Stimulated activated CD4-positive, alpha-beta T cell treated with anti-CD3 and anti-CD28 coated beads, Interleukin-1b, Interleukin-23, amount 100 ng/mL, for 4 hours (primary cell): ENCODE results near the gene WSCD1.

Experiments
- DNase-seq, 2 donors: peaks; one replicate each; pipeline ENCODE4 v3.0.0-alpha.2; 2020; ENCODE audit warnings: low read depth in 2 of 2

Gene WSCD1

DNA sequence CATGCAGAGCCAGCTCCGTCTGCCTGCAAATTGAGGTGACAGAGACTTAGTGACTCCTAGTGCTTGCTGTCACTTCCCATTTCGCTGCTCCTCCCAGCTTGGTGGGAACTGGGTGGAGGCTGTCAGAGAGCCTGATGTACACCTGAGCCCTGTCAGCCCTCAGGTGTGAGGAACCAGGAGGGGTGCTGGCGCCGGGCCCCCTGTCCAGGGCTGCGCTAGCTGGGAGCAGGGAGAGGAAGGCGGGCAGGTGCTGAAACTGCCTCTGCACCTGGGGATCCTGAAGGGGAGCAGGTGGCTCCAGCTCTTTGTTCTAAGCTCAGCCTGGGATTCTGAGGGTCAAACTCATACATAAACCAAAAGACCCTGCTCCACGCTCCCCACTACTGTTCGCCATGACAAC lies 10.8 kb upstream of the WSCD1 start:
- no peak for DNase-seq

DNA sequence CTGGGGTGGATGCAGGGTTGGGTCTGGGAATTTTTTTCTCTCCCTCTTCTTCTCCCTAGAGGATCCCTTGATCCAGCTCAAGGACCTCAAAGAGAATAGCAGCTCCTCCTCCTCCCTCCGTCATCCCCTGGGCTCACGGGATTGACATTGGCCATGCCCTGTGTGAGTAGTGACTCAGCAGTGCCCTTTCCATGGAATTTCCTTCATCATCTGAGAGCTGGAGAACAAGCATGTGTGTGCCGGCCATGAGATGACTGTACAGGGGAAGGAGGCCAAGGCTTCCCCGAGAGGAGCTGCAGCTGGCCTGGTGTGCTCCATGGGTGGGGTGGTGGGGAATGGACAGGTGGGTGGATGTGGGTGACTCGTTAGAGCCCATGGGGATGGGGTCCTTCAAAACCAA lies 8.9 kb upstream of the WSCD1 start:
- DNase-seq, result no peak

GRCh38 chr17:6064868-6065267 lies 5.3 kb upstream of the WSCD1 start:
- no peak for DNase-seq

- no peak for DNase-seq
Observed at GRCh38 chr17:6065351-6065750, 4.8 kb upstream of the WSCD1 start.

- DNase-seq, result no peak
Observed at GRCh38 chr17:6066183-6066948, 3.8 kb upstream of the WSCD1 start.

DNA sequence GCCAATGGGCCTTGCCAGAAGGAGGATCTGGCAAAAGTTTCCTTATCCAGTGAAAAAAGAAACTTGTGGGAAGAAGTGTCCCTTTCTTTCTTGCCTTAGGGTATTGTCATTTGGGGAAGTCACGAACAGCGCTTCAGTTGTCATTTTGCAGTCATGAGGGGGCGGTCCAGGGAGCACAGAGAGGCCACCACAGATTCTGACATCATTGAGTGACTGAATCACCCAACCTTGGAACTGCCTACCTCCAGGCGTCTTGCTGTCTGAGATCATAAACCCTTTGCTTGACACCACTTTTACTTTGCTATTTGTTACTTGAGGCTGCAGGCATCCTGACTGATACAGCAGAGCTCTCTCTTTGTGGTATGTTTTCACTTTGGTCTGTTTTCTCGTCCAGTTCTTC lies 3.1 kb upstream of the WSCD1 start:
- no peak for DNase-seq

DNA sequence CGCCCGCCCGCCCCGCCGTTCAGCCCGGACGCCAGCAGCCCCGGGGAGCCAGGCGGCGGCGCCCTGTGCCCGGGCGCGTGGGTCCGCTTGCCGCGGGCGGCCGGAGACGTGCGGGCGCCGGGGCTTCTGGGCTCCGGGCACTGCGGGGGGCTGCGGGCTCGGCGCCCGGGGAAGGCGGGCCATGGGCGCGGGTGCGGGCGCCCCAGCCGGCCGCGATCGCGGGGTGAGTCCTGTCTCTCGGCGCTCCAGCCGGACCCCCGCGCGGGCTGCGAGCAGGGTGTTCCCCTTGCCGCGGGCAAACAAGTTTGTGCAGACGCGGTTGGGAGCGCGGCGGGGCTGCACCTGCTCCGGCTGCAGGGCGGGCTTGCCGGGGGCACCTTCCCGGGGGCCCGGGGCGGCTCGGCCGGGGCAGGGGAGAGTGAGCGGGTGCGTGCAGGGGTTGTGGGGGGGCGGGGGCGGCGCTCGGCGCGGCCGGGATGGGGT lies 292 bp downstream of the WSCD1 start:
- no peak for DNase-seq

- no peak for DNase-seq
Observed at GRCh38 chr17:6070913-6071511, 833 bp downstream of the WSCD1 start.

GRCh38 chr17:6071528-6072065 lies 1.4 kb downstream of the WSCD1 start:
- no peak for DNase-seq

DNA sequence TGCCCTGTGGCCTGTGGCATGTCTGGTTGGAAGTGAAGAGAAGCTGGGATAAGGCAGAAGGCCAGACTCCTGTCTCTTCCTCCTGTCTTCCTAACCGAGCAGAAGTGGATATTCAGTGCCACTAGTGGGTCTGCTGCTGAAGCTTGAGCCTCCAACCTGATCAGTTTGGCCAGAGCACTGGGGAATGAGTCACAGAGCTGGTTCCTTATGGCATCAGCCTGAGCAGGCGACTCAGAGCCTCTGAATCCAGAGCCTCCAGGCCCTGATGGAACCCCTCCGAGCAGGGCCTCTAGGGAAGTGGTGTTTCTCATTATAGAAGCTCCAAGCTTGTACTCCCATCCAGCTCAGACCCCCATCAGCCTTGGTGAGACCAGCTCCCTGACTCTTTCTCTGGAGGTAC lies 2.0 kb downstream of the WSCD1 start:
- DNase-seq, result no peak

GRCh38 chr17:6072611-6073010 lies 2.4 kb downstream of the WSCD1 start:
- DNase-seq, result no peak

DNA sequence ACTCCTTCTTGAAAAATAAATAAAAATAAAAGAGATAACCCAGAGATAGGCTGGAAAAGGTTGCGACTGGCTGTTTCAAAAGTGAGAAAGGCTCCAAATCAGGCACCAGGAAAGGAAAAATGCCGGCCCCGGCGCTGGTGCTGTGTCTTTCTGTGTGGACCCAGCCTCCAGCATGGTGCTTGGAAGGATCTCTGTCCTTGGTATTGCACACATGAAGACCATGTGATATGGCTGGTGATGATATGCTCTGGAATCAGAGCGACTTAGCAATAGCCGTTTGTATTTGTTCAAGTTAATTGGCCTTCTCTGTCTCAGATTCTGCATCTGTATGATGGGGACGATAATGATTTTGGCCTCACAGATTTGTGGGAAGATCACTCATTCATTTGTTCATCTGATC lies 3.4 kb downstream of the WSCD1 start:
- DNase-seq, result no peak

- no peak for DNase-seq
Observed at GRCh38 chr17:6075050-6075449, 4.9 kb downstream of the WSCD1 start.

DNA sequence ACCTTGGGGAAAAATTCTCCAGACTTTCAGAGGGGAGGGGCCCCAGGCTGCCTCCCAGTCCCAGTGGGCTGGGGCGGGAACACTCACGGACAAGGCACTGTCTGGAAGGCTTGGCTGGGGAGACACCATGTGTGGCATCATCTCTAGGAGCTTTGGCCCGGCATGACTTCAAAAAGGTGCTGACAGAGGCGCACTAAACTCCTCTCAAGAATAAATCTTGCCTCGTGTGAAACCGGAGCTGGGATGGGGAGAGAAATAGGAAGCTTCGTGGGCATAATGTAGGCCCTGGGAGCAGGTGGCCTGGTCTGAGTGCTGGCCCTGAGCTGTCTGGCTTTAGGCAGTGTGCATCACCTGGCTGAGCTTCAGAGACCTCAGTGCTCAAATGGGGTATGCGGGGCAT lies 5.7 kb downstream of the WSCD1 start:
- DNase-seq, result no peak

GRCh38 chr17:6077752-6078151 lies 7.6 kb downstream of the WSCD1 start:
- no peak for DNase-seq

- no peak for DNase-seq
Observed at GRCh38 chr17:6078458-6078871, 8.3 kb downstream of the WSCD1 start.

DNA sequence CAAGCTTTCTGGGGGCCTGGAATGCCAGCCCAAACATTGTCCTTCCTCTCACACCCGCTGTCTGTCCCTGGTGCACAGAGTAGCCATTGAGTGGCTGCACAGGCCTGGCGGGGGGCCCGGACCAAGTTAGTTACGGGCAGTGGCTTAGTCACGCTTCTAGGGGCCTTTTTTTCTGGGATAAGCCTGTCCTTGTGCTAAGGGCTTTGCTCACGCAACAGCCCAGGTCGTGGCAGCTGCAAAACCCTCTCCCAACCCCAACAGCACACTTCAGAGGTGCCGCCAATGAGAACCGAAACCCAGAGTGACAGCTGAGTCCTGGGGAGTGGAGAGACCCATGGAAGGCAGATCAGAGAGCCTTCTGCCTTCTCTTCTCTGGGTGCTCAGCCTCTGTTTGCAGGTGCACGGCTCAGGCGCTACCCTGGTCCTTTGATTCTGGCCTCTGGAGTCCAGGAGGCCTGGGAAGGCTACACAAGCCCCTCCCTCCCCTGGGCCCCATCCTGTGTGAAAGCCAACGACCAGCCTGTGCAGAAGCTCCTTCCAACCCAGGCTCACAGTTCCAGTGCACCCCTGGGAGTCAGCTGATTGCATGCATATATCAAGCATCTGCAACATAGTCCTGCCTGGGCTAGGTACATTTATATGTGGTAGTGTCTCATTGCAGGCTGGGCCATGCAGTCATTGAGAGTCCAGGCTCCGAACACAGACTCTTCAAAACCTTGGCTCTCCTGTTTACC lies 9.1 kb downstream of the WSCD1 start:
- DNase-seq, result no peak

GRCh38 chr17:6079960-6080359 lies 9.8 kb downstream of the WSCD1 start:
- no peak for DNase-seq

GRCh38 chr17:6080711-6081430 lies 10.7 kb downstream of the WSCD1 start:
- no peak for DNase-seq

DNA sequence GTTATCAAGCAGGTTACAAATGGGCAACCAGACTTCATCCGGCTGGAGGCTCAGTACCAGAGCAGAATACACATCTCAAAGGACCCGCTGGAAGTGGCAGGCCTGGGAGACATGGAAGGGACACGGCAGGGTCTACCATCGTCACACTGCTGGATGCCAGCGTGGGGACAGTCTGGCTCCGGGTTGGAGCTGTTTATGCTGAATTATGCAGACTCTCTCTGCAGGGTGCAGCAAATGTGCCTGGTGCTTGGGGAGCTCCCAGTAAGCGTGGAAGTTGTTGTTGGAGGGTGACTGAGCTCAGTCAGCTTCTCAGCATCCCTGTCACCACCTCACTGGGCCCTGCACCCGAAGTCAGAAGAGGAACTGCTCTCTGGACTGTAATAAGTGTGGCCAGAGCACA lies 12.2 kb downstream of the WSCD1 start:
- no peak for DNase-seq

- no peak for DNase-seq
Observed at GRCh38 chr17:6084311-6085161, 14.4 kb downstream of the WSCD1 start.
